Prostate gland (tissue), 2 donors: ENCODE results near the gene ELFN1. TPM values are rescaled to one million over a fixed set of nuclear protein-coding genes. Genes with fewer than 3 reads are reported as not detected.
A peak's percentile ranks its signal among the peaks of the same experiment; 100 is the strongest.

ENCODE experiments used
- DNase-seq: peaks from one replicate; pipeline ENCODE4 v3.0.0-alpha.2; 2019; ENCODE audit warnings: low spot score
- H3K27ac ChIP-seq, 2 donors: fragments of 200-600 bp; sonication (generic); 2 replicates each; pipeline ENCODE4 v1.5.1; 2017 to 2019
- H3K27me3 ChIP-seq: fragments of 200-600 bp; sonication (generic); replicated peaks from 2 replicates; pipeline ENCODE4 v1.5.1; 2019; ENCODE audit not compliant: insufficient read depth
- H3K36me3 ChIP-seq, 2 donors: fragments of 200-600 bp; sonication (generic); 1 replicate in 1 of 2; 2 replicates in 1 of 2; pipeline versions ENCODE4 v1.5.1 to v1.8.1; 2017 to 2019
- H3K4me1 ChIP-seq: fragments of 200-600 bp; sonication (generic); replicated peaks from 2 replicates; pipeline ENCODE4 v1.5.1; 2019
- H3K4me3 ChIP-seq, 2 donors: fragments of 200-600 bp; sonication (generic); 2 replicates each; pipeline ENCODE4 v1.5.1; 2017 to 2019
- H3K9me3 ChIP-seq: fragments of 200-600 bp; sonication (generic); 2 replicates; pipeline ENCODE4 v1.5.1; 2017
- CTCF ChIP-seq, 4 experiments: fragments of 200-600 bp in 2 of 4; fragments of 450-650 bp in 2 of 4; sonication (generic) in 2 of 4; IDR thresholded peaks; 1 replicate in 3 of 4; 2 replicates in 1 of 4; pipeline ENCODE4 v1.5.1; 2016 to 2019; ENCODE audit warnings: antibody characterized with exemption in 4 of 4, mild to moderate bottlenecking in 2 of 4, moderate library complexity in 2 of 4
- POLR2A ChIP-seq: fragments of 450-650 bp; IDR thresholded peaks from one replicate; pipeline ENCODE4 v1.6.1; 2016; ENCODE audit warnings: antibody characterized with exemption, mild to moderate bottlenecking
- POLR2AphosphoS5 ChIP-seq: sonication (generic); formaldehyde crosslinking; IDR thresholded peaks from one replicate; pipeline ENCODE4 v1.6.1; 2017; ENCODE audit warnings: antibody characterized with exemption
- WGBS: methylation state at CpG from one replicate; pipeline ENCODE4 v1.1.5; 2018; 5-methylcytosine and 5-hydroxymethylcytosine counted together
- intact Hi-C: fragments of 100-400 bp; cut with DNase I; formaldehyde crosslinking; loops from one replicate; pipeline ENCODE4 v1.14.2; 2022
- total RNA-seq, 2 donors: library from RNA; depleted of rRNA; stranded (reverse); fragments of >200 nt; gene quantifications; one replicate each; pipeline ENCODE4 v1.1.0, GENCODE V29; 2016

ELFN1 gene
- total RNA-seq, 2 donors from 2014 or later: 2.0 to 3.0 TPM

GRCh38 chr7:1666317-1666822 lies 3.7 kb upstream of the ELFN1 start:
- no peak for DNase-seq
- intact Hi-C loops: loop anchor here (10.0 kb wide), 1 partner anchor 678 kb away; no protein-coding TSS in a partner anchor
- no peak overlapping the region for H3K27ac ChIP-seq

GRCh38 chr7:1666823-1667565 lies 3.1 kb upstream of the ELFN1 start:
- Histone ChIP-seq H3K4me1 (peaks cover 17% of the 10 kb centered on the region), H3K27me3 (peaks cover 21% of the 10 kb centered on the region), H3K9me3 (no peaks in the 10 kb centered on the region), H3K27ac (no peak overlapping the region), H3K4me3 (peak overlapping the region; percentile 14 to 31), H3K36me3 (no peaks in the 10 kb centered on the region)
- no peak for TF ChIP-seq POLR2AphosphoS5
- TF ChIP-seq POLR2A: no peak
- TF ChIP-seq CTCF (IDR thresholded peaks at IDR 0.05): no peak
- intact Hi-C loops: loop anchor here (10.0 kb wide), 1 partner anchor 678 kb away; no protein-coding TSS in a partner anchor
- DNase-seq: no peak
- under 1% methylated on average over 33 of the region's 70 CpGs for WGBS

More at GRCh38 chr7:1666317-1666822, 3.7 kb upstream of the ELFN1 start:
- Histone ChIP-seq H3K4me1 (peaks cover 17% of the 10 kb centered on the region), H3K9me3 (no peaks in the 10 kb centered on the region), H3K4me3 (peak overlapping the region; percentile 31), H3K36me3 (no peaks in the 10 kb centered on the region), H3K27me3 (peaks cover 21% of the 10 kb centered on the region)
- under 1% methylated on average over 28 of the region's 58 CpGs for WGBS
- no peak for TF ChIP-seq POLR2A
- no peak for TF ChIP-seq CTCF (IDR thresholded peaks at IDR 0.05)
- no peak for TF ChIP-seq POLR2AphosphoS5

- intact Hi-C loops: loop anchor here (10.0 kb wide), 1 partner anchor 677 kb away; no protein-coding TSS in a partner anchor
- Histone ChIP-seq H3K9me3 (no peaks in the 10 kb centered on the region), H3K27me3 (peaks cover 21% of the 10 kb centered on the region), H3K27ac (no peak overlapping the region), H3K4me3 (peak overlapping the region; percentile 14 to 31), H3K36me3 (no peaks in the 10 kb centered on the region), H3K4me1 (peaks cover 17% of the 10 kb centered on the region)
- TF ChIP-seq POLR2AphosphoS5 (no peak), POLR2A (no peak), CTCF (IDR thresholded peaks at IDR 0.05) (no peak)
- WGBS: 28% methylated on average over 69 of the region's 77 CpGs
- no peak for DNase-seq
Measured at GRCh38 chr7:1667566-1668395, 2.3 kb upstream of the ELFN1 start.

GRCh38 chr7:1668396-1669063 lies 1.5 kb upstream of the ELFN1 start:
- Histone ChIP-seq H3K36me3 (no peaks in the 10 kb centered on the region), H3K27me3 (peaks cover 21% of the 10 kb centered on the region), H3K4me1 (peaks cover 17% of the 10 kb centered on the region), H3K27ac (no peak overlapping the region), H3K9me3 (no peaks in the 10 kb centered on the region), H3K4me3 (no peak overlapping the region)
- intact Hi-C loops: loop anchor here (10.0 kb wide), 1 partner anchor 676 kb away; no protein-coding TSS in a partner anchor
- 53% methylated on average over 19 of the region's 20 CpGs for WGBS
- DNase-seq: no peak
- TF ChIP-seq POLR2A (no peak), CTCF (IDR thresholded peaks at IDR 0.05) (no peak), POLR2AphosphoS5 (no peak)
